Karpas-422 (cell line): ENCODE data around the gene SLC12A8. TPM values are rescaled to one million over a fixed set of nuclear protein-coding genes. Genes with fewer than 3 reads are reported as not detected.
A peak's percentile ranks its signal among the peaks of the same experiment; 100 is the strongest.

Experiments used
- DNase-seq: peaks from one replicate; pipeline ENCODE4 v3.0.0-alpha.2; 2015
- H2AFZ ChIP-seq: fragments of 200-600 bp; sonication (generic); 2 replicates; pipeline ENCODE4 v1.6.1; 2014; ENCODE audit warnings: antibody characterized with exemption, low read length, mixed read lengths
- H3K27ac ChIP-seq: fragments of 200-600 bp; sonication (generic); 2 replicates; pipeline ENCODE4 v1.5.1; 2014; ENCODE audit warnings: mild to moderate bottlenecking, low read length, moderate library complexity
- H3K27me3 ChIP-seq: fragments of 200-600 bp; sonication (generic); 2 replicates; pipeline ENCODE4 v1.6.1; 2014; ENCODE audit warnings: low read length, mixed read lengths
- H3K36me3 ChIP-seq: fragments of 200-600 bp; sonication (generic); 2 replicates; pipeline ENCODE4 v1.6.1; 2014; ENCODE audit warnings: low read length, mixed read lengths; ENCODE audit not compliant: insufficient read depth
- H3K4me1 ChIP-seq: fragments of 200-600 bp; sonication (generic); 2 replicates; pipeline ENCODE4 v1.6.1; 2014; ENCODE audit warnings: mild to moderate bottlenecking, low read length, mixed read lengths
- H3K4me2 ChIP-seq: fragments of 200-600 bp; sonication (generic); 2 replicates; pipeline ENCODE4 v1.6.1; 2014; ENCODE audit warnings: low read length, low read depth, mild to moderate bottlenecking; ENCODE audit not compliant: poor library complexity, severe bottlenecking
- H3K4me3 ChIP-seq: fragments of 200-600 bp; sonication (generic); 2 replicates; pipeline ENCODE4 v1.5.1; 2014; ENCODE audit warnings: mild to moderate bottlenecking, antibody characterized with exemption, low read length, mixed read lengths
- H3K79me2 ChIP-seq: fragments of 200-600 bp; sonication (generic); 2 replicates; pipeline ENCODE4 v1.6.1; 2014; ENCODE audit warnings: mild to moderate bottlenecking, low read length, mixed read lengths
- H3K9ac ChIP-seq: fragments of 200-600 bp; sonication (generic); 2 replicates; pipeline ENCODE4 v1.6.0; 2014; ENCODE audit warnings: low read length
- H3K9me2 ChIP-seq: fragments of 200-600 bp; sonication (generic), shearing (Covaris generic); replicated peaks from 2 replicates; pipeline ENCODE4 v1.6.0; 2014; ENCODE audit warnings: mild to moderate bottlenecking, low read length, moderate library complexity; ENCODE audit not compliant: insufficient read depth
- H3K9me3 ChIP-seq: fragments of 300-700, 200-600 bp; sonication (generic); 2 replicates; pipeline ENCODE4 v1.6.1; 2014; ENCODE audit warnings: low read length, mixed read lengths
- H4K20me1 ChIP-seq: fragments of 200-600 bp; sonication (generic); 2 replicates; pipeline ENCODE4 v1.6.1; 2014; ENCODE audit warnings: mild to moderate bottlenecking, antibody characterized with exemption, low read length, low read depth; ENCODE audit not compliant: insufficient read depth
- total RNA-seq: library from RNA; depleted of rRNA; stranded (reverse); fragments of >200 nt; shearing (Covaris generic); gene quantifications from 2 replicates; pipeline ENCODE4 v1.2.3, GENCODE V29; 2014; ENCODE audit warnings: low replicate concordance

The SLC12A8 gene
- total RNA-seq, 1 experiment from 2014 or later, result 156 TPM

GRCh38 chr3:125055331-125055912 is 157.1 kb downstream of the SLC12A8 start:
- Histone ChIP-seq H3K9ac (peak overlapping the region; percentile 92), H3K4me1 (peaks cover 61% of the 10 kb centered on the region), H3K79me2 (peaks cover 50% of the 10 kb centered on the region), H3K4me3 (peak overlapping the region; percentile 83), H4K20me1 (peaks cover 8% of the 10 kb centered on the region; the same call in 1 of the 2 replicates), H3K36me3 (peaks cover 17% of the 10 kb centered on the region; the same call in 1 of the 2 replicates), H3K27me3 (no peaks in the 10 kb centered on the region), H3K27ac (peak overlapping the region; percentile 88), H3K9me3 (no peaks in the 10 kb centered on the region), H3K4me2 (peak overlapping the region; percentile 64), H3K9me2 (no peaks in the 10 kb centered on the region), H2AFZ (no peak overlapping the region)
- DNase-seq, result peak; percentile 66

- H3K9me2 ChIP-seq, result no peaks in the 10 kb centered on the region
- peak overlapping the region; percentile 83 for H3K4me3 ChIP-seq
- peaks cover 57% of the 10 kb centered on the region for H3K79me2 ChIP-seq
- no peaks in the 10 kb centered on the region for H3K9me3 ChIP-seq
- peak; percentile 71 for DNase-seq
- H4K20me1 ChIP-seq, result peaks cover 8% of the 10 kb centered on the region; the same call in 1 of the 2 replicates
- H3K36me3 ChIP-seq, result peaks cover 20% of the 10 kb centered on the region; the same call in 1 of the 2 replicates
- no peak overlapping the region for H2AFZ ChIP-seq
- H3K4me2 ChIP-seq, result peak overlapping the region; percentile 64
- H3K27me3 ChIP-seq, result no peaks in the 10 kb centered on the region
- peak overlapping the region; percentile 88 for H3K27ac ChIP-seq
- H3K4me1 ChIP-seq, result peaks cover 59% of the 10 kb centered on the region
- H3K9ac ChIP-seq, result peak overlapping the region; percentile 92
These were observed 157.9 kb downstream of the SLC12A8 start for GRCh38 chr3:125054449-125055329.

GRCh38 chr3:125054062-125054448 is 158.5 kb downstream of the SLC12A8 start:
- no peaks in the 10 kb centered on the region for H3K9me3 ChIP-seq
- peaks cover 60% of the 10 kb centered on the region for H3K4me1 ChIP-seq
- H3K4me2 ChIP-seq, result peak overlapping the region; percentile 64
- H3K79me2 ChIP-seq, result peaks cover 64% of the 10 kb centered on the region
- H2AFZ ChIP-seq, result no peak overlapping the region
- no peak for DNase-seq
- peaks cover 23% of the 10 kb centered on the region; the same call in 1 of the 2 replicates for H3K36me3 ChIP-seq
- no peaks in the 10 kb centered on the region for H3K9me2 ChIP-seq
- H3K4me3 ChIP-seq, result peak overlapping the region; percentile 83
- peak overlapping the region; percentile 88 for H3K27ac ChIP-seq
- H3K9ac ChIP-seq, result peak overlapping the region; percentile 92
- peaks cover 12% of the 10 kb centered on the region; the same call in 1 of the 2 replicates for H4K20me1 ChIP-seq
- H3K27me3 ChIP-seq, result no peaks in the 10 kb centered on the region

- no peaks in the 10 kb centered on the region for H3K9me2 ChIP-seq
- DNase-seq, result no peak
- H3K9ac ChIP-seq, result peak overlapping the region; percentile 92
- peaks cover 13% of the 10 kb centered on the region; the same call in 1 of the 2 replicates for H4K20me1 ChIP-seq
- H3K27me3 ChIP-seq, result no peaks in the 10 kb centered on the region
- peak overlapping the region; percentile 88 for H3K27ac ChIP-seq
- H3K79me2 ChIP-seq, result peaks cover 71% of the 10 kb centered on the region
- H3K4me2 ChIP-seq, result peak overlapping the region; percentile 64
- peak overlapping the region; percentile 83 for H3K4me3 ChIP-seq
- H3K9me3 ChIP-seq, result no peaks in the 10 kb centered on the region
- no peak overlapping the region for H2AFZ ChIP-seq
- peaks cover 68% of the 10 kb centered on the region for H3K4me1 ChIP-seq
- H3K36me3 ChIP-seq, result peaks cover 23% of the 10 kb centered on the region; the same call in 1 of the 2 replicates
These were observed 159.2 kb downstream of the SLC12A8 start for GRCh38 chr3:125053304-125053699.

- no peak for DNase-seq
- Histone ChIP-seq H3K9me2 (no peaks in the 10 kb centered on the region), H3K79me2 (peaks cover 76% of the 10 kb centered on the region), H3K27ac (peak overlapping the region; percentile 88), H3K4me3 (peak overlapping the region; percentile 83), H3K9me3 (no peaks in the 10 kb centered on the region), H3K9ac (peak overlapping the region; percentile 92), H3K4me2 (peak overlapping the region; percentile 64), H3K36me3 (peaks cover 28% of the 10 kb centered on the region; the same call in 1 of the 2 replicates), H4K20me1 (peaks cover 13% of the 10 kb centered on the region; the same call in 1 of the 2 replicates), H3K27me3 (no peaks in the 10 kb centered on the region), H2AFZ (no peak overlapping the region), H3K4me1 (peaks cover 73% of the 10 kb centered on the region)
These were observed 159.8 kb downstream of the SLC12A8 start for GRCh38 chr3:125052624-125053303.

GRCh38 chr3:125051715-125052581 is 160.6 kb downstream of the SLC12A8 start:
- peak overlapping the region; percentile 92 for H3K9ac ChIP-seq
- H3K36me3 ChIP-seq, result peaks cover 34% of the 10 kb centered on the region
- peaks cover 85% of the 10 kb centered on the region for H3K79me2 ChIP-seq
- peak overlapping the region; percentile 88 for H3K27ac ChIP-seq
- H2AFZ ChIP-seq, result no peak overlapping the region
- H3K27me3 ChIP-seq, result no peaks in the 10 kb centered on the region
- peak overlapping the region; percentile 83 for H3K4me3 ChIP-seq
- no peaks in the 10 kb centered on the region for H3K9me2 ChIP-seq
- peaks cover 13% of the 10 kb centered on the region; the same call in 1 of the 2 replicates for H4K20me1 ChIP-seq
- H3K9me3 ChIP-seq, result no peaks in the 10 kb centered on the region
- peak overlapping the region; percentile 64 for H3K4me2 ChIP-seq
- peak; percentile 66 for DNase-seq
- peaks cover 81% of the 10 kb centered on the region for H3K4me1 ChIP-seq

GRCh38 chr3:125051205-125051604 is 161.3 kb downstream of the SLC12A8 start:
- no peaks in the 10 kb centered on the region for H3K9me2 ChIP-seq
- no peak for DNase-seq
- no peak overlapping the region for H3K4me3 ChIP-seq
- H3K9me3 ChIP-seq, result no peaks in the 10 kb centered on the region
- H4K20me1 ChIP-seq, result peaks cover 13% of the 10 kb centered on the region; the same call in 1 of the 2 replicates
- H2AFZ ChIP-seq, result no peak overlapping the region
- peaks cover 92% of the 10 kb centered on the region for H3K79me2 ChIP-seq
- H3K27me3 ChIP-seq, result no peaks in the 10 kb centered on the region
- peak overlapping the region; percentile 92; the same call in 1 of the 2 replicates for H3K9ac ChIP-seq
- H3K27ac ChIP-seq, result peak overlapping the region; percentile 88
- peaks cover 36% of the 10 kb centered on the region for H3K36me3 ChIP-seq
- H3K4me1 ChIP-seq, result peaks cover 81% of the 10 kb centered on the region
- H3K4me2 ChIP-seq, result peak overlapping the region; percentile 64
